Limb (tissue), 2 donors: ENCODE results near the gene PC.

ENCODE experiments used
- DNase-seq, 2 donors: peaks; one replicate each; pipeline ENCODE4 v3.0.0-alpha.2; 2016; ENCODE audit errors: extremely low spot score in 2 of 2

The PC gene

DNA sequence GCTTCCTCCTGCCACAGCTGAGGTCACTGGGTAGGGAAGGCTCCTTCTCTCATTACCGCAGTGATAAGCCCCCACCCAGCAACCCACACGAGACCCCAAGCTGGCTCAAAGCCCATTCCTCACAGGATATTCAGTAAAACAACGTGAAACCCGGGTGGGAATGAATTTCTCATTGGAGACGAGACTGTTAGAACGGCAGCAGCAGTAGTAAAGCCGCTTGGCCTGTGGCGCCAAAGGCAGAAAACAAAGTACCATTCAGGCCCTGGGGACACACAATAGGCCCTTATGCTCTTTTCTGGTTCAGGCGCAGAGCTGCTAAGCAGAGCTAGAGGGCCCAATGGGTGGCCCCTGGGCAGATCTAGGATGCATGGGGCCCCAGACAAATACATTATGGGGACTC is 45.3 kb downstream of the PC start:
- peak in 1 of 2 donors; percentile 51 for DNase-seq

- no peak for DNase-seq
Observed at GRCh38 chr11:66912361-66912760, 45.8 kb downstream of the PC start.

DNA sequence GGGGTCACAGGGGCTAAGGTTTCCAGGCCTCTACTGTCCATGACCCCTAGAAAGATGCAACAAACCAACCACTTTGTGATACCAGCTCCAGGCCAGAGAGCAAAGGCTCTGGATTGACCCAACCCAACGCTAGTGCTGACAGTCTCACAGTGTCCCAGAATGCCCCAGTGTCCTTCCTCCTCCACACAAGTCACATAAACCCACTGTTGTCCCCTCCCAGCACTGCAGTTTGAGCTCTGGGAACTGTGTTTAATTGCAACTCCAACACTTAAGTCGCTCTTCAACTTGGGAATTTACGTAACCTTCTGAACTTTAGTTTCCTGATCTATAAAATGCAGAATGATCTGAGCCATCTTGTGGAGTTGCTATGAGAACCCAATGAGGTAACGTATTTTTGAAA is 47.5 kb downstream of the PC start:
- DNase-seq: no peak

DNA sequence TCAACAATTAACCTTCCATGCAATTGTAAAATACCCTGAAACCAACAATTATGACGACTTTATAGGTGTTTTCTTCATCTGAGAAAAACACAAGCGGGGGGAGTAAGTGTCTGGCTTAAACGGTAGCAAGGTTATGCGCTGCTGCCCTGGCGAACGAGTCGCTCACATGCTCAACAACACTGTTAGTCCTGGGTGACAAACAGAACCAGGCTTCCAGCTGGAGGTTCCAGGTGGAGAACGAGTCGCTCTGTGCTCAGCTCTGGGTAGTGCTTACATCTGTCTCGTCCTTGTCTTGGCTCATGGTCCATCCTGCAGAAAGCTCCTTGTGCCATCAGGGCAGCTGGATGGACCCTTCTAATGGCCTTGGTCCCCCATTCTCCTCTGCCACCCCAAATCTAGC is 48.2 kb downstream of the PC start:
- no peak for DNase-seq

DNA sequence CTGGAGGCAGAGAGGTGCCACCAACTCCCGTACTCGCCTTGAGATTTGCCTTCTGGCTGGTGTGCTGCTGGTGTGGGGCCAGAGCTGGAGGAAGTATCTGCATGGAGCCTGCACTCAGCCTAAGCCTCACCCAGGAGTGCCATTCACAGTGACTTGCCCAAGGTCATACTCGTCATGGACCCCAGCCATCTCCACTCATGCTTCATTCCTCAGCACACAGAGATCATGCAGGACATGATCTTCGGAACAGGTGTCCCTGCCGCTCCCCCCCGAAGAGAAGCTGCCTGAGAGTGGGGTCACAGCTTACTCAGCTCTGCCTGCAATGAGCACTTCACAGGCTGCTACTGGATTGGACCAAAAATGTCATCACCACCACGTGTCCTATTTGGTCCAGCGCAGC is 49.0 kb downstream of the PC start:
- DNase-seq: no peak

DNA sequence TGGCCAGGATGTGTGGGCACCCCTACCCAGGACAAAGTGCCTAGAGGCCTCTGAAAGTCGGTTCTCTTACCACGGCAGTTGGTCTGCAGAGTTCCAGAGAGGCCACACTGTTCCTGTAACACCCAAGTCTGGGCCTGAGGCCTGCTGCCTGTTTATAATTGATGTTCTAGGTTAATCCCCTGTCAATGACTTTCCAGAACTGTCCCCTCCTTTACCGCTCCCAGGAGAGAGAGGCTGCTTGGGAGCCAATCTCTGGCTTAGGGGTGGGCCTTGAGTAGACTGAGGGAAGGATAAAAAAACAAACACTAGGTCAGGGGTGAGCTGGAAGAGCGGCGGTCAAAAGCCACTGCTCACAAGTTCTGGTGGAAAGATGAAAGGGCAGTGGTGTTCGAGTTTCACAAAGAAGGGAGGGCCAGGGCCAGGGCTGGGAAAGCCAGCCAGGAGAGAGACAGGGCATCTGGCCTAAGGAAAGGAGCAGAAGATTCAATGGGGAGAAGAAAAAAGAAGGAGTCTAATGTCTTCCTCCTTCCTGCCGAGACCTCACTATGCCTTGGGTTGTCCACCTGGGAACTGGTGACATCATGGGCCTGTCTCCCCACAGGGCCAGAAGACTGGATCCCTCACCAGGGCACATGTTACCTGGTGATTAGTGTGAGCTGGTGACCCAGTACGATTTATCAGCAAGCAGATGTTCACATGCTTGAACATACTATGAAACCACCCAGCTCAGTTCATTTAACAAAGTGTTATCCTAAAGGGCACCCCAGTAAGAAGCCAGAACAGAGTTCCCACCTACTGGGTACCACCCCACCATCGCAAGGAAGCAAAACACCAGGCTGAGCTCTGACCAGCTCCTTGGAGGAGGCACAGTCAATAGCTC is 50.2 kb downstream of the PC start:
- no peak for DNase-seq

DNA sequence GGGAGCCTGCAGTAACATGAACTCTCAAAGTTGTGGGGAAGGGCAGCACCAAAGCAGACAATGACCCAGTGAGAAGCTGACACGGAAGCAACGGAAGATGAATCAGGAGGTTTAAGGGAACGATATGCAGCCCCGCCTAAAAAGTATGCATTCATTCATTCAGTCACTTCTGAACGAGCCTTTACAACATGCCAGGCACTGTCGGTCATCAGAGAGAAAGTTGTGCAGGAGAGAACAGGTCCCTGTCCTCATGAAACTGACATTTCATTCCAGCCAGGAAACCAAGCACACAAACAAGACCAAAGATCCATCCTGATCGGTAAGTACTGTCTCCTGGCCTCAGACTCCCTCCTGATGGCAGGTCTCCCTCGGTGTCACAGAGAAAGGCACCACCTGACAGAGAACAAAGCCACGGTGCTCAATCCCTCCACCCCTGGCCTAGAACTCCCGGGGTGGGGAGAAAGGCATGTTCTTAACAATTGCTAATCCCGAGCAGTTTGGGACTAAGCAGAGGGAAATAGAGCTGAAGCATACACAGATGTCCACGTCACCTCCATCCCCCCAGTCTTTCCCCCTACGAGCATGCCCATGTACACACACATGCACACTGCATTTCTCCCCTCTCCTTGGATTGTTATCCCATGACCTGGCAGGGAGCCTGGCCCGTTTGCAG is 52.0 kb downstream of the PC start:
- DNase-seq: peak in 1 of 2 donors; percentile 26

GRCh38 chr11:66905631-66906030 is 52.6 kb downstream of the PC start:
- no peak for DNase-seq

GRCh38 chr11:66904981-66905521 is 53.1 kb downstream of the PC start:
- no peak for DNase-seq

- no peak for DNase-seq
Observed at GRCh38 chr11:66904561-66904960, 53.6 kb downstream of the PC start.

GRCh38 chr11:66904055-66904454 is 54.1 kb downstream of the PC start:
- DNase-seq: no peak

GRCh38 chr11:66902486-66903177 is 55.6 kb downstream of the PC start:
- no peak for DNase-seq

DNA sequence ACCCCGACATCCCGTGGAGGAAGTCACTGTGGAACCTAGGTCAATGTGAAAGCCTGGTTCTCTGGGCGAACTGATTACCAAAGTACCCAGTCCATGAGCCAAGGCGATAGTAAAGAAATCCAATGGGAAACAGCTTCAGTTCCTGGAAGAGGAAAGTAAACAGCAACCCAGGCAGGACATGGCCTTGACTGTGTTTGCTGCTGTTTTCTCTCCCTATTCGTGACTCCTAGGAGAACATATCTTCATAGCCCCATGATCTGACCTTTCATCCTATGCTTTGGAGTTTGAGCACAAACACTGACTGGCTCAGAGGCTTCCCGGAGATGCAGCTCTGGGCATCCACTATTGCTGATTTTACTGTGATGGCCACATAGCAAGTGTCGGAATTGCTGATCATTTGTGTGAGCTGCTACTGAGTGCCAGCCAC is 56.2 kb downstream of the PC start:
- no peak for DNase-seq

- no peak for DNase-seq
Observed at GRCh38 chr11:66894141-66894540, 64.0 kb downstream of the PC start.

GRCh38 chr11:66892911-66893310 is 65.3 kb downstream of the PC start:
- no peak for DNase-seq

DNA sequence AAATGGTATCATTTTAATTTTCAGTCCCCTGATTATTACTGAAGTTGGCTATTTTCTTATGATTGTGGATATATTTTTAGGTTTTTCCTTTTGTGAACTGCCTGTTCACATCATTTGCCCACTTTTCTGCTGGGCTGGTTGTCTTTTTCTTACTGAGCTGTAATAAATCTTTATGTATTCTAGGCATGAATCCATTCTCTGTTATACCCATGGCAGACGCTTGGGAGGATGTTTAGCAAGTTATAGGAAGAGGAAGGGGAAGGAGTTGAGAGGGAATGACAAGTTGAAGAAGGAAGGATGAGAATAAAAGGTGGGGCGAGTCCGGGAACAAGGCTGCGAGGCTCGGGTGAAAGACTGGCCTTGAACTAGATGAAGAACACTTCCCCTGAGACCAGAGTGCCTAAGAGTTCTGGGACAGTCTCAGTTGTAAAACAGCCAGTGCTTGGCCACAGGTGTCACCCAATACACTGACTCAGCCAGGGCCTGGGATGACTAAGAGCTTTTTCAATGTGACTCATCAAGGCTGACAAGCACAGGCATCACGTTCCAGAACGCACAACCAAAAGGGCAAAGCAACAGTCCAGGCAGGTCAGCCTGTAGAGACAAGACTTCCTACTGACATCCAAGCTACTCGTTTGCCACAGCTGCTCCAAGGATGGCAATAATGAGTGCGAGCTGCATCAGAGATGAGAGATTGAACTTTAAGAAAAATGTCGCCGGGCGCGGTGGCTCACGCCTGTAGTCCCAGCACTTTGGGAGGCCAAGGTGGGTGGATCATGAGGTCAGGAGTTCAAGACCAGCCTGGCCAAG is 66.1 kb downstream of the PC start:
- no peak for DNase-seq

DNA sequence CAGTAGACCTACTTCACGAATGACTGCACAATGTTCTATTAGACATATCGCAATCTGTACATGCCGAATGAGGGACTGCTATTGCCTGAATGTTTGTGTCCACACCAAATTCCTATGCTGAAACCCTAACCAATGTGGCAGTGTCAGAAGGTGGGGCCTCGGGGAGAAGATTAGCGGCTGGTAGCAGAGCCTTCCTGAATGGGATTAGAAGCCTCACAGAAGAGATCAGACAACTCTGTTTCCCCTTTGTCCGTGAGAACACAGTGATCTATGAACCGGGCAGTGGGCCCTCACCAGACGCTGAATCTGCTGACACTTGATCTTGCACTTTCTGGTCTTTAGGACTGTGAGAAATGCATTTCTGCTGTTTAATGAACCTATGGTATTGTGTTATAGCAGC is 68.2 kb downstream of the PC start:
- no peak for DNase-seq

GRCh38 chr11:66888282-66888681 is 69.9 kb downstream of the PC start:
- no peak for DNase-seq

GRCh38 chr11:66887526-66887925 is 70.7 kb downstream of the PC start:
- DNase-seq: no peak

DNA sequence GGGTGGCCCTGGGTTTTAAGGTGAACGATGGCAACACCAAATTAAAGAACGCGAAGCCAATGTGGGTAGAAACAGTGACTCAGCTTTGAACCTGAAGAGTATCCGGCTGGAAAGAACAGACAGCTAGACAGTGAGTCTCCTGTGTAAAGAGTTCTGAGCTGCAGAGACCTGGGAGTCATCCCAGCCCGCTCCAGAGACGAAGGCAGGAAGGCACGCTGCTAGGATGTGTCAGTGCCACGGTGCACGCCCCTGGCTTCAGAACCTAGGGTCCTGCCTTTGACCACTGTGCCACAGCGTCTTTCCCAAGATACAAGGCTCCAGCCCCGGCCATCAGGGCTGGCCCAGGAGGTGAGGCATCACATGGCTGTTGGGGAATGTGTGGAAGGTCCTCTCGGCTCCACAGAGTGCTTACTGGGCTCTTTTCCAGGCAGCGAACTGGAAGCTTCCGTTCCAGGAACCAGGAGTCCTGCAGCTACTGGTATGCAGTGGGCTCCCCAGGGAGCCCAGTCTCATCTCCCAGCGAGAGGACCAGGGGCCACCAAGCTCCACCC is 71.4 kb downstream of the PC start:
- no peak for DNase-seq

DNA sequence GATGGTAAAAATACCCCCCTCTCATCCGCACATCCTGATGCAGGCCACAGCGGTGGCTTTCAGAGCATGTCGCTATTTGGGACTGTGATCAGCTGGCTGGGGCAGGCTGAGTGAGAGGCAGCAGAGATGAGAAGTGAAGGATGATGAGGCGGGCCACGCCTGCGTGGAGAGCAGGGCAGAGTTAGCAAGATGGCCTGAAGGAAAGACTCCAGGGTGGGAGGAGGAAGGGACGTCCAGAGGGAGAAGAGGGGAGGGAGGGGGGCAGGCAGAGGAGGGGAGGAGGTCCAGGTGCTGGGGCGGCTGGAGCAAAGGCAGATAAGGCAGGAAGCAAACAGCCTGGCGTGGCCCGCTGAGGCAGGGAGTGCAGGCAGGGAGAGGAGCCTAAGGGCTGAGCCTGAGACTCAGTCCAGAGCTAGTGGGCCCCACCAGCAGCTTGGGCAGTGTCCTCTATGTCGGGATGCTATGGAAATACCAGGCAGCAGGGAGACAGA is 72.2 kb downstream of the PC start:
- no peak for DNase-seq
